ENCODE data around the gene NEB.

Gene NEB

GRCh38 chr2:151673016-151673415, 61.3 kb downstream of the NEB start:
- no peaks in the 10 kb centered on the region for H3K9me2 ChIP-seq (replicated peaks; ENCODE audit: control insufficient read depth, low read length)
- H3F3A ChIP-seq (ENCODE audit: control insufficient read depth, insufficient read depth): no peaks in the 10 kb centered on the region
- no peak for TF ChIP-seq CTCF (IDR thresholded peaks at IDR 0.05; ENCODE audit: low read depth, low read length, poor library complexity, severe bottlenecking)
- no peaks in the 10 kb centered on the region for H3K9me3 ChIP-seq (ENCODE audit: control insufficient read depth, insufficient read depth, low read length)
- no peak overlapping the region for H3K27ac ChIP-seq (ENCODE audit: low read depth, low read length)
- no peaks in the 10 kb centered on the region for H4K20me1 ChIP-seq (ENCODE audit: control insufficient read depth, insufficient read depth, low read depth, low read length)
- 0 out of 2 replicates have a peak, but pooled peaks cover 3% of the 10 kb centered on the region for H3K27me3 ChIP-seq (ENCODE audit: control insufficient read depth, low read length)
- H3K36me3 ChIP-seq (ENCODE audit: control insufficient read depth, low read length): no peaks in the 10 kb centered on the region
- no peaks in the 10 kb centered on the region for H3K4me1 ChIP-seq (ENCODE audit: control insufficient read depth, low read length)
- no peak overlapping the region for H3K4me2 ChIP-seq (ENCODE audit: low read length)
- H3K4me3 ChIP-seq (ENCODE audit: low read length): no peak overlapping the region
- H3K79me2 ChIP-seq (ENCODE audit: control insufficient read depth, low read length): no peaks in the 10 kb centered on the region

GRCh38 chr2:151672277-151672676, 62.0 kb downstream of the NEB start:
- H3K27me3 ChIP-seq (ENCODE audit: control insufficient read depth, low read length): 0 out of 2 replicates have a peak, but pooled peaks cover 3% of the 10 kb centered on the region
- H3K9me3 ChIP-seq (ENCODE audit: control insufficient read depth, insufficient read depth, low read length): no peaks in the 10 kb centered on the region
- no peak overlapping the region for H3K4me2 ChIP-seq (ENCODE audit: low read length)
- no peaks in the 10 kb centered on the region for H3K79me2 ChIP-seq (ENCODE audit: control insufficient read depth, low read length)
- no peaks in the 10 kb centered on the region for H3K4me1 ChIP-seq (ENCODE audit: control insufficient read depth, low read length)
- no peaks in the 10 kb centered on the region for H4K20me1 ChIP-seq (ENCODE audit: control insufficient read depth, insufficient read depth, low read depth, low read length)
- TF ChIP-seq CTCF (IDR thresholded peaks at IDR 0.05; ENCODE audit: low read depth, low read length, poor library complexity, severe bottlenecking) (no peak), EZH2phosphoT487 (IDR thresholded peaks at IDR 0.05; ENCODE audit: borderline replicate concordance, low read length) (no peak)
- no peaks in the 10 kb centered on the region for H3F3A ChIP-seq (ENCODE audit: control insufficient read depth, insufficient read depth)
- H3K4me3 ChIP-seq (ENCODE audit: low read length): no peak overlapping the region
- H3K27ac ChIP-seq (ENCODE audit: low read depth, low read length): no peak overlapping the region
- no peaks in the 10 kb centered on the region for H3K9me2 ChIP-seq (replicated peaks; ENCODE audit: control insufficient read depth, low read length)
- H3K36me3 ChIP-seq (ENCODE audit: control insufficient read depth, low read length): no peaks in the 10 kb centered on the region

- 0 out of 2 replicates have a peak, but pooled peaks cover 3% of the 10 kb centered on the region for H3K27me3 ChIP-seq (ENCODE audit: control insufficient read depth, low read length)
- no peaks in the 10 kb centered on the region for H3K79me2 ChIP-seq (ENCODE audit: control insufficient read depth, low read length)
- no peaks in the 10 kb centered on the region for H3K36me3 ChIP-seq (ENCODE audit: control insufficient read depth, low read length)
- TF ChIP-seq CTCF (IDR thresholded peaks at IDR 0.05; ENCODE audit: low read depth, low read length, poor library complexity, severe bottlenecking) (no peak), EZH2phosphoT487 (IDR thresholded peaks at IDR 0.05; ENCODE audit: borderline replicate concordance, low read length) (no peak)
- no peak overlapping the region for H3K4me2 ChIP-seq (ENCODE audit: low read length)
- H3K4me3 ChIP-seq (ENCODE audit: low read length): no peak overlapping the region
- H3K4me1 ChIP-seq (ENCODE audit: control insufficient read depth, low read length): no peaks in the 10 kb centered on the region
- no peaks in the 10 kb centered on the region for H3K9me3 ChIP-seq (ENCODE audit: control insufficient read depth, insufficient read depth, low read length)
- H4K20me1 ChIP-seq (ENCODE audit: control insufficient read depth, insufficient read depth, low read depth, low read length): no peaks in the 10 kb centered on the region
- no peaks in the 10 kb centered on the region for H3K9me2 ChIP-seq (replicated peaks; ENCODE audit: control insufficient read depth, low read length)
- no peaks in the 10 kb centered on the region for H3F3A ChIP-seq (ENCODE audit: control insufficient read depth, insufficient read depth)
- no peak overlapping the region for H3K27ac ChIP-seq (ENCODE audit: low read depth, low read length)
Measured at GRCh38 chr2:151670846-151671597, 63.3 kb downstream of the NEB start.
